NCI-H510A treated with DMSO at 0.1 percent for 48 hours (cell line): Measurements from ENCODE around the gene TAF4B.
"Not testable (repeated sequence)": the region's sequence is repeated elsewhere in the genome, so short reads cannot be mapped to it uniquely, and the experiment has no call there.

ENCODE experiments used
- DNase-seq: peaks from one replicate; lab custom pipeline; 2025; lab: John Stamatoyannopoulos, UW

The TAF4B gene

GRCh38 chr18:26233208-26233607 is 7.0 kb downstream of the TAF4B start:
- no peak for DNase-seq

- DNase-seq: not testable (repeated sequence)
These were observed 11.1 kb downstream of the TAF4B start for GRCh38 chr18:26237363-26237762.

- DNase-seq: not testable (repeated sequence)
These were observed 12.5 kb downstream of the TAF4B start for GRCh38 chr18:26238718-26239117.

DNA sequence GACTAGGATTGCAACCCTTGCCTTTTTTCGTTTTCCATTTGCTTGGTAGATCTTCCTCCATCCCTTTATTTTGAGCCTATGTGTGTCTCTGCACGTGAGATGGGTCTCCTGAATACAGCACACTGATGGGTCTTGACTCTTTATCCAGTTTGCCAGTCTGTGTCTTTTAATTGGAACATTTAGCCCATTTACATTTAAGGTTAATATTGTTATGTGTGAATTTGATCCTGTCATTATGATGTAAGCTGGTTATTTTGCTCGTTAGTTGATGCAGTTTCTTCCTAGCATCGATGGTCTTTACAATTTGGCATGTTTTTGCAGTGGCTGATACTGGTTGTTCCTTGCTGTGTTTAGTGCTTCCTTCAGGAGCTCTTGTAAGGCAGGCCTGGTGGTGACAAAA is 16.1 kb downstream of the TAF4B start:
- not testable (repeated sequence) for DNase-seq

GRCh38 chr18:26245434-26245833 is 19.2 kb downstream of the TAF4B start:
- DNase-seq: not testable (repeated sequence)

- DNase-seq: no peak
These were observed 26.2 kb downstream of the TAF4B start for GRCh38 chr18:26252411-26252810.

- DNase-seq: not testable (repeated sequence)
These were observed 28.6 kb downstream of the TAF4B start for GRCh38 chr18:26254808-26255207.

DNA sequence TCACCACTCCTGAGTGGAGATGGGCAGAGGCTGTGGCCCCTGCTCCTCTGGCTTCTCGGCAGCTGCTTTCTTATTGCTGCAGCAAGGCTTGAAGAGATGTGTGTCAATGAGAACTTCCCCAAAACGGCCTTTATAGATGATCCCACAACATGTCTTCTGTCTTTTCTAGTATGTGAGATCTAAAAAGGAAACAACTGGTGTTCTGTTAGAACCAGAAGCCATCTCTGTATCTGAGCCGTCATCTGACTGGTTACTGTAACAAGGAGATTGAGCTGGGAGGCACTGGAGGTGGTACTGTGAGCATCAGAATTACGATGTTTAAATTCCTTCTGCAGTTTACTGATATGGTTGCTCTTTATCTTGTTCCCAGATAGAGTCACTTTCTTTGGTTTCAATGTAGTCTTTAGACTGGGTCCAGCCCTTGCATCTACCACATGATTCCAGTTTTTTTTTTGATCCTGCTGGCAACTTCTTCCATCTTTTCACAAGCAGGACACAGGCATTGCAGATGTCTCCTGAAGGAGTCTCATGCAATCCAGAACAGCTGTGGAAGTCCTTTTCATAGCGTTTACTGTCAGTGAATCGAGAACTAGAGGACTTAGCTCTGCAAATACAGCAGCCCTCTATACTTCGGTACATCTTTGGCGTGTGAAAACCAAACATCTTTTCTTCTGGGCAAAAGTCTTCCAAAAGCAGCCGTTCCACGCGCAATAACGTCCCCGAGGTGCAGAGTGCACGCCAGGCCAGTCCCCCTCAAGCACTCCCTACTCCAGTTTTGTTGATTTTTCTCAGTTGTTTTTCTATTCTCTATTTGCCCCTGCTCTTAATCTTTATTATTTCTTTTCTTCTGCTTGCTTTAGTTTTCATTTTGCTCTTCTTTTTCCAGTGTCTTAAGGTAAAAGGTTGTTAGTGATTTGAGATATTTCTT is 29.7 kb downstream of the TAF4B start:
- DNase-seq: no peak

- no peak for DNase-seq
These were observed 32.5 kb downstream of the TAF4B start for GRCh38 chr18:26258711-26259110.

- not testable (repeated sequence) for DNase-seq
These were observed 33.2 kb downstream of the TAF4B start for GRCh38 chr18:26259416-26259815.

DNA sequence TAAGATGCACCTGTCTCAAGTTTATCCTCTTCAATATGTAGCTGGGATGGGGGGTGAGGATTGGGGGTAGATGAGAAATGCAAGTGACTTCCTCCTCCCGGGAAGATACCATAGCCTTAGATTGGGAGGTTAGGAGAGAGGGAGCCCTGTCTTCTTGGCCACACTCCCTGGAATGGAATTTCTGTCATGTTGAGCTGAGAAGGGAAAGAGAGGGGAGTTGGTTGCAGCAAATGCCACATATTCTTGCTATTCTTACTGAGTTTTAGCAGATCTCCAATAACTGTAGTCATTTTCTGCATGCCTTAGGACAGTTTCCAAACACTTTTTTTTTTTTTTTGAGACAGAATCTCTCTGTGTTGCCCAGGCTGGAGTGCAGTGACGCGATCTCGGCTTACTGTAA is 35.9 kb downstream of the TAF4B start:
- no peak for DNase-seq

DNA sequence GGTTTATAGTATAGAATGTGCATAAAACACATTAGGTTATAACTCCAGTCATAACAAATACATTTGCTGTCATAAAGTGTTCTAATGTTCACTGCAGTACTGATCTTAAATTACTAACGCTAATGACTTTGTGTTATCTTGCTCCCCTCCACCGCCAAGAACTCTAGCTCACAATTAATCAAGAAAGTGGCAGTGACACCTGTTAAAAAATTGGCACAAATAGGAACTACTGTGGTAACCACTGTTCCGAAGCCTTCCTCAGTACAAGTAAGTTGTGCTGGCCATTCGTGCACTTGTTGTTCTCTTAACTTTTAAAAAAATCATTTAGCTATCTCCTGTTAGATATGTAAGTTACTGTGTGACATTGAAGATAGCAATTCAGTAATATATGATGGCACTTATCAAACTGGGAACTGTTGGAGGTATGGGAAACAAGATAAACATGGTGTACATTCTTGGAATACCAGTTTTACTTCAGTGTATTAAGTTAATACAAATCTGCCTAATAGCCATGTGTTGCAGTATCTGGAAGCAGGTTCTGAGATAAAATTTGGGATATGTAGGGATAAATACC is 41.2 kb downstream of the TAF4B start:
- no peak for DNase-seq

GRCh38 chr18:26268454-26268853 is 42.2 kb downstream of the TAF4B start:
- DNase-seq: no peak

DNA sequence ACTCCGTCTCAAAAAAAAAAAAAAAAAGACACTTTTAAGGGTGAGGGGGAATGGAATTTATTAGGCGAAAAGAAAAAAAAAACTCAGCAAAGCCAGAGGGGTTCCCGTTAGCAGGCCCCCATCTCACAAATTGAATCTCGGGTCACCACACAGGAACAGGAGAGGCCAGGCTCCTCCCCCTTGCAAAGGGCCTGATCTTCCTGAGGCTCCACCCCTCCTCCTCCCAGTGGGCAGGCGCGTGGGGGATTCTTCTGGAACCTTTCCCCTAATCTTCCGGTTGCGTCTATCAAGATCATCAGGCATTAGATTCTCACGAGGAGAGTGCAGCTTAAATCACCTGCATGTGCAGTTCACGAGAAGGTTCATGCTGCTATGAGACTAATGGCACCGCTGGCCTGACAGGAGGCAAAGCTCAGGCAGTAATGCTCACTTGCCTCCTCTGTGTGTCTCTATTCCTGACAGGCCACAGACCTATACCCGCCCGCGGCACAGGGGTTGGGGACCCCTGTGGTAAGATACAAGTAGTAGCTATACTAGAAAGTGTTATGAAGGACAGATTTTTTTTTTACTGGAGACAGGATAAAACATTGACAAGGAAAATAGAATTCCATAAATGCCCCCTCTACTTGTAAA is 45.8 kb downstream of the TAF4B start:
- no peak for DNase-seq

DNA sequence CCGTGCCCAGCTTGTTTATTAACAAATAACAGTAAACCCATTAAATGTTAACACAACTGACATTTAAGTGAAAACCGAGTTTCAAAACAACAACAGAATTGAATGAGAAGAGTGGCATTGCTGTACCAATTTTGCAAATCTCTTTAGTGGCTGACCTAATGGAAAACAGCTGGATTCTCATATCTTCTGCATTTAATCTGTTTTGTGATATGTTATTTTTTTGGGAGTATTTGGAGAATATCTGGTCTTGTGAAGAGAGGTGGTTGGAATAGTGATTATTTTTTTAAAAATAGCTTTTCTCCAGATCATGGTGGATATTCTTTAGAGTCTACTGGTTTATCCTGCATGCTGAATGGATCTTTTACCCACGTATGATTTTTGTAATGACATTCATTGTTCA is 51.1 kb downstream of the TAF4B start:
- no peak for DNase-seq

GRCh38 chr18:26279428-26279827 is 53.2 kb downstream of the TAF4B start:
- no peak for DNase-seq

DNA sequence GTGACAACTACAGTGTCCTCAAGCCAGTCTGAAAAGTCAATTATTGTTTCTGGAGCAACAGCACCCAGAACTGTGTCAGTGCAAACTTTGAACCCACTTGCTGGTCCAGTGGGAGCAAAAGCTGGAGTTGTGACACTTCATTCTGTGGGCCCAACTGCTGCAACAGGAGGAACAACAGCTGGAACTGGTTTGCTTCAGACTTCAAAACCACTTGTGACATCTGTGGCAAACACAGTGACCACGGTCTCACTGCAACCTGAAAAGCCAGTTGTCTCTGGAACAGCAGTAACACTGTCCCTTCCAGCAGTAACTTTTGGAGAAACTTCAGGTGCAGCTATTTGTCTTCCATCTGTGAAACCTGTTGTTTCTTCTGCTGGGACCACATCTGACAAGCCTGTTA is 59.8 kb downstream of the TAF4B start:
- DNase-seq: no peak

DNA sequence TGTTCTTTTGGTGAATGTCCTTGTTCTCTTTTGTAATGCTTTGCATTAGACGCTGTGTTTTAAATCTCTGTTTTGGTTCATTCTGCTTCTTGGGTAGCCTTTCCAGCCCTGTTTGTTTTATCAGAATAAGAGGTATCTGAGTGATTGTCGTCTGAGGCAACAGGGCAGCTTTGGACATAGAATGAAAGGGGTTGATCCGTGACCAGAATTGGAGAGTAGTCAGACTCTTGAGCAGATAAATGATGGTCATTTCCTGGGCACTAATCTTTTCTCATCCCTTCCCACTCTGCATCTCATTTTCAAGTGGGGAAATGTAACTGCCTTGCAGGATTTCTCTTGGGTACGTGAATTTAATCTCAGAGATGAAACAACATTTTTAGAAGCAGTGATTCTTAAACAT is 61.4 kb downstream of the TAF4B start:
- DNase-seq: no peak

GRCh38 chr18:26290385-26290784 is 64.1 kb downstream of the TAF4B start:
- DNase-seq: no peak

- no peak for DNase-seq
These were observed 67.7 kb downstream of the TAF4B start for GRCh38 chr18:26293982-26294381.

GRCh38 chr18:26298107-26298506 is 71.9 kb downstream of the TAF4B start:
- no peak for DNase-seq

DNA sequence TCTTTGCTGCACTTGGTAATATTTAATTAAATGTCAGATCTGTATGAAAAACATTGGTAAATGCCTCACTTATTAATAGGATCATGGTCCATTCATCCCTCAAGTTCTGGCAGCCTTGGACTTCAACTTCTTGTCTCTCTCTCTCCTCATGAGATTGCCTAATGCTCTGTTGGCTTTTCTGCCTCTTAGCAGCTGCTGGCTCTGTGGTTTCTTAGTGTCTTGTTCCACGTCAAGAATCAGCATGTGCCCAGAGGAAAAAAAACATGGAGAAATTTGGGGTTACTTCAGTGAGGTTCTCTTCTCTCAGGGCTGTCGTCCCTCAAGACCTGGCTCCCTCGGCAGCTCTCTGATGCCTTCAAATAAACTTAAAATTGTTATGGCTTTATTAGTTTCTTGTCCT is 75.4 kb downstream of the TAF4B start:
- DNase-seq: no peak

DNA sequence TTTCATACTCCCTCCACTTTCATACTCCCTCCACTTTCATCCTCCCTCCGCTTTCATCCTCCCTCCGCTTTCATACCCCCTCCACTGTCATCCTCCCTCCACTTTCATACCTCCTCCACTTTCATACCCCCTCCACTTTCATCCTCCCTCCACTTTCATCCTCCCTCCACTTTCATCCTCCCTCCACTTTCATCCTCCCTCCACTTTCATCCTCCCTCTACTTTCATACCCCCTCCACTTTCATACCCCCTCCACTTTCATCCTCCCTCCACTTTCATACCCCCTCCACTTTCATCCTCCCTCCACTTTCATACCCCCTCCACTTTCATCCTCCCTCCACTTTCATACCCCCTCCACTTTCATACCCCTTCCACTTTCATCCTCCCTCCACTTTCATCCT is 77.0 kb downstream of the TAF4B start:
- DNase-seq: not testable (repeated sequence)
